Loucy (cell line): Measurements from ENCODE around the gene CREB3L4.

Experiments
- H2AFZ ChIP-seq: fragments of 200-600 bp; sonication (generic); 2 replicates; pipeline ENCODE4 v1.6.0; 2016; ENCODE audit warnings: antibody characterized with exemption, mild to moderate bottlenecking, low read length, moderate library complexity
- H3F3A ChIP-seq: fragments of 200-600 bp; 2 replicates; pipeline ENCODE4 v1.6.0; 2016; ENCODE audit warnings: antibody characterized with exemption, low read depth, mild to moderate bottlenecking
- H3K27me3 ChIP-seq: fragments of 200-600 bp; sonication (generic); 2 replicates; pipeline ENCODE4 v1.6.1; 2014; ENCODE audit warnings: low read length, mild to moderate bottlenecking; ENCODE audit not compliant: insufficient read depth, poor library complexity, severe bottlenecking
- H3K36me3 ChIP-seq: fragments of 200-600 bp; sonication (generic); 2 replicates; pipeline ENCODE4 v1.6.1; 2016; ENCODE audit warnings: low read length; ENCODE audit not compliant: insufficient read depth
- H3K4me1 ChIP-seq: fragments of 200-600 bp; sonication (generic); 2 replicates; pipeline ENCODE4 v1.5.1; 2014; ENCODE audit warnings: low read length, mild to moderate bottlenecking; ENCODE audit not compliant: insufficient read depth, poor library complexity, severe bottlenecking
- H3K4me2 ChIP-seq: fragments of 200-600 bp; sonication (generic); 2 replicates; pipeline ENCODE4 v1.6.0; 2014; ENCODE audit warnings: antibody characterized with exemption, low read length, low read depth, mild to moderate bottlenecking; ENCODE audit not compliant: poor library complexity, severe bottlenecking
- H3K4me3 ChIP-seq: fragments of 200-600 bp; sonication (generic); 2 replicates; pipeline ENCODE4 v1.5.1; 2014; ENCODE audit warnings: low read length, mild to moderate bottlenecking, mixed read lengths; ENCODE audit not compliant: poor library complexity, severe bottlenecking
- H3K79me2 ChIP-seq: fragments of 200-600 bp; sonication (generic); 2 replicates; pipeline ENCODE4 v1.6.1; 2014; ENCODE audit warnings: low read length; ENCODE audit not compliant: insufficient read depth
- H3K9ac ChIP-seq: fragments of 200-600 bp; sonication (generic); 2 replicates; pipeline ENCODE4 v1.6.0; 2014; ENCODE audit warnings: mild to moderate bottlenecking, low read depth, low read length, moderate library complexity; ENCODE audit not compliant: poor library complexity, severe bottlenecking
- H3K9me2 ChIP-seq: fragments of 200-600 bp; sonication (generic); replicated peaks from 2 replicates; pipeline ENCODE4 v1.6.1; 2016; ENCODE audit warnings: low read depth, low read length, mixed read lengths
- H3K9me3 ChIP-seq: fragments of 200-600 bp; sonication (generic); 2 replicates; pipeline ENCODE4 v1.6.1; 2014; ENCODE audit warnings: mild to moderate bottlenecking, antibody characterized with exemption, low read length, low read depth; ENCODE audit not compliant: insufficient read depth
- H4K20me1 ChIP-seq: fragments of 200-600 bp; sonication (generic); 2 replicates; pipeline ENCODE4 v1.6.0; 2014; ENCODE audit warnings: antibody characterized with exemption, low read length, mild to moderate bottlenecking; ENCODE audit not compliant: insufficient read depth, poor library complexity, severe bottlenecking
- EZH2phosphoT487 ChIP-seq: fragments of 200-600 bp; IDR thresholded peaks from 2 replicates; pipeline ENCODE4 v1.6.1; 2018; ENCODE audit warnings: antibody characterized with exemption, mild to moderate bottlenecking, moderate library complexity, borderline replicate concordance
- TF ChIP-seq, protein P1 (sequence below): fragments of 200-600 bp; sonication (generic); conservative IDR thresholded peaks from 2 replicates; pipeline ENCODE4 v1.5.1; 2014; ENCODE audit warnings: mild to moderate bottlenecking, antibody characterized with exemption, low read length

The CREB3L4 gene

DNA sequence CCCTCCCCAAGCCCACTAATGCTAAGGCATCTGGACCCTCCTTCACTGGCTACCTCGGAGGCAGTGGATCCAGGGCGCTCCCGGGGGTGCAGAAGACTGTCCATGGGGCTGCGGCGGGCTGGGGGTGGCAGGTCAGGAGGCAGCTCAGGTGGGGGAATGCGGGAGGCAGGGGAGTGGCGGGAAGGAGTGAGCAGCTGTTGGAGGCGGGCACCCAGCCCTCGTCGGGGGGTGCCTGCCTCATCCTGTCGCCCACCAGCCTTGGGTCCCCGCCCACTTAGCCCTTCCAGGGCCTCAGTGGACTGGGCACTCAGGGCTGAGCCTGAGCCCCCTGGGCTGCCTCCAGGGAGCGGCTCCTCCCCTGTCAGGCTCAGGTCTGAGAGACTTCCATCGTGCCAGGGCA is 34.3 kb upstream of the CREB3L4 start:
- Histone ChIP-seq H2AFZ (no peak overlapping the region), H3F3A (no peaks in the 10 kb centered on the region), H3K79me2 (no peaks in the 10 kb centered on the region), H3K36me3 (peaks cover 35% of the 10 kb centered on the region; the same call in 1 of the 2 replicates), H3K9me3 (no peaks in the 10 kb centered on the region), H3K9me2 (no peaks in the 10 kb centered on the region), H3K27me3 (no peaks in the 10 kb centered on the region), H4K20me1 (no peaks in the 10 kb centered on the region), H3K9ac (no peak overlapping the region), H3K4me3 (no peak overlapping the region), H3K4me2 (no peak overlapping the region), H3K4me1 (no peaks in the 10 kb centered on the region)
- TF ChIP-seq EZH2phosphoT487 = no peak
- TF ChIP-seq, protein P1, sequence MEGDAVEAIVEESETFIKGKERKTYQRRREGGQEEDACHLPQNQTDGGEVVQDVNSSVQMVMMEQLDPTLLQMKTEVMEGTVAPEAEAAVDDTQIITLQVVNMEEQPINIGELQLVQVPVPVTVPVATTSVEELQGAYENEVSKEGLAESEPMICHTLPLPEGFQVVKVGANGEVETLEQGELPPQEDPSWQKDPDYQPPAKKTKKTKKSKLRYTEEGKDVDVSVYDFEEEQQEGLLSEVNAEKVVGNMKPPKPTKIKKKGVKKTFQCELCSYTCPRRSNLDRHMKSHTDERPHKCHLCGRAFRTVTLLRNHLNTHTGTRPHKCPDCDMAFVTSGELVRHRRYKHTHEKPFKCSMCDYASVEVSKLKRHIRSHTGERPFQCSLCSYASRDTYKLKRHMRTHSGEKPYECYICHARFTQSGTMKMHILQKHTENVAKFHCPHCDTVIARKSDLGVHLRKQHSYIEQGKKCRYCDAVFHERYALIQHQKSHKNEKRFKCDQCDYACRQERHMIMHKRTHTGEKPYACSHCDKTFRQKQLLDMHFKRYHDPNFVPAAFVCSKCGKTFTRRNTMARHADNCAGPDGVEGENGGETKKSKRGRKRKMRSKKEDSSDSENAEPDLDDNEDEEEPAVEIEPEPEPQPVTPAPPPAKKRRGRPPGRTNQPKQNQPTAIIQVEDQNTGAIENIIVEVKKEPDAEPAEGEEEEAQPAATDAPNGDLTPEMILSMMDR = no peak

DNA sequence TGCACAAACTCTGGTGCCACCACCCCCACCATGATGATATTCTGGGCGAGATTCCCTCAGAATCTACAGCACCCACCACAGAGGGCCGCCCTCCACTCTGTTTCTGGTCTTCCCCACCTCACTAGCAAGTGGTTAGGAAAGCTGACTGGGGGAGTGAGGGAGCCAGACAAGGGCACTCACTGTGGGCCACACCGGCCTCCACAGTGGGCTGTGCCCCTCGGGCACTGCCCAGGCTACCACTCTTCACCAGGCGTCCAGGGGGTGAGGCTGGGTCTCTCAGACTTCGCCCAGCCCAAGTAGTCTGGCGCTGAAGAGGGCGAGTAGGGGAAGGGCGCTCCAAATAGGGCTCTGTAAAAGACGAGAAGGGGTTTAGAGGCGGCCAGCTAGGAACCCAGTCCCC is 33.7 kb upstream of the CREB3L4 start:
- Histone ChIP-seq H3K4me3 (no peak overlapping the region), H3K9me2 (no peaks in the 10 kb centered on the region), H3K9ac (no peak overlapping the region), H3K9me3 (no peaks in the 10 kb centered on the region), H3K79me2 (no peaks in the 10 kb centered on the region), H3K36me3 (peaks cover 35% of the 10 kb centered on the region; the same call in 1 of the 2 replicates), H4K20me1 (no peaks in the 10 kb centered on the region), H3K27me3 (no peaks in the 10 kb centered on the region), H3K4me1 (no peaks in the 10 kb centered on the region), H2AFZ (no peak overlapping the region), H3K4me2 (no peak overlapping the region), H3F3A (no peaks in the 10 kb centered on the region)
- TF ChIP-seq, protein P1 = no peak
- no peak for TF ChIP-seq EZH2phosphoT487

DNA sequence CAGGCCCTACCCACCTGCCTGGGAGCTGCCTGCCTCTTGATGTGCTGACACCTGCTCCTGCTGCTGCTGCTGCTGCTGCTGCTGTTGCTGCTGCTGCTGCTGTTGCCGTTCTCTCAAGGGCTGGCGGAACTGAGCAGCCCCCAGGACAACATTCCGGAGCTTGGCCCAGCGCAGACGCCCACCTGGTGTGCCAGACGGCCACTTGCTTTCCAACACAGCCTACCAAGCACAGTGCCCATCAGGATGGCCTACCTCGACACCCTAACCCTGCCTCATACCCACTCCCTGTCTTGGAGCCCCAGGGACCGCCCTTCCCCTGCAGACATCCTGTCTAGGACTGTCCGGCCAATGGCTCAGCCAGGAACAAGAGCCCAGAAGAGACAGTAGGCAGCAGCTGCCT is 33.0 kb upstream of the CREB3L4 start:
- no peaks in the 10 kb centered on the region for H3F3A ChIP-seq

DNA sequence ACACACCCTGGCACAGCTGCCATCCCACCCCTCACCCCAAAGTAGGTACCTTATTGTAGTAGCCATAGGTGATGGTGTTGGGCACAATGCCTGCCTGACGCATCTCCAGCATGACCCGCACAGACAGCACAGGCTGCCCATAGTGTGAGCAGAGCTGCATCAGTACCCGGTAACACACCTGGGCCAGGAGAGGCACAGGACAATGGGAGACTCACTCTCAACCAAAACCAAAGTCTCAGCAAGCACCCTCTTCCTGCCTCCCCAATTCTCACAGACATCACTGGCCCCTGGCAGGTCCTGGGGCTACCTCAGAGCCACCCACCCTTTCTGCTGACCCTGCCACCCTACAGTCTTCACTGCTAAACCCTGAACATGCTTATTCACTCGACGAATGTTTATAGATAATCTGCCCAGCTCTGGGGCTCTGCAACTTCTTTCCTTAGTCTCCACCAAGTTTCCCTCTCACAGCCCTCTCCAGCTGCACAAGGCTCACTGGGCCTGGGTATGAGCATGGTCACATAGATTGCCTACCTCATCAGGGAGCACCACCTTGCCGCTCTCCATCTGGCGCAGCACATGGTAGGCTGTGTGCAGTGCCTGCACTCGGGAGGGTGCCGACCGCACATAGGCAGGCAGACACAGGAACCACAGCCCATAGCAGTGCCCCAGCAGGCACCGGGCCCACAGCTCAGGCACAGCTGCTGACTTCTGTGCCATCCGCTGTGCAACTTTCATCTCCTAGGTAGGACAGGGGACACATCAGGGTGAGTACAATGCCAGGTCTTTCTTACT is 31.5 kb upstream of the CREB3L4 start:
- Histone ChIP-seq H3K79me2 (no peaks in the 10 kb centered on the region), H3K9me2 (no peaks in the 10 kb centered on the region), H3K9ac (no peak overlapping the region), H3K9me3 (no peaks in the 10 kb centered on the region), H2AFZ (no peak overlapping the region), H3F3A (no peaks in the 10 kb centered on the region), H3K36me3 (peaks cover 51% of the 10 kb centered on the region; the same call in 1 of the 2 replicates), H3K4me2 (no peak overlapping the region), H3K4me1 (no peaks in the 10 kb centered on the region), H3K4me3 (no peak overlapping the region), H3K27me3 (no peaks in the 10 kb centered on the region), H4K20me1 (no peaks in the 10 kb centered on the region)
- TF ChIP-seq, protein P1 = no peak
- no peak for TF ChIP-seq EZH2phosphoT487

More for the DNA sequence above, 33.0 kb upstream of the CREB3L4 start:
- H3K9me3 ChIP-seq = no peaks in the 10 kb centered on the region
- H3K4me2 ChIP-seq = no peak overlapping the region
- H3K79me2 ChIP-seq = no peaks in the 10 kb centered on the region
- H4K20me1 ChIP-seq = no peaks in the 10 kb centered on the region
- no peaks in the 10 kb centered on the region for H3K27me3 ChIP-seq
- H3K36me3 ChIP-seq = peaks cover 40% of the 10 kb centered on the region; the same call in 1 of the 2 replicates
- no peaks in the 10 kb centered on the region for H3K9me2 ChIP-seq
- no peak overlapping the region for H2AFZ ChIP-seq
- TF ChIP-seq EZH2phosphoT487 = no peak
- H3K9ac ChIP-seq = no peak overlapping the region
- H3K4me3 ChIP-seq = no peak overlapping the region
- no peaks in the 10 kb centered on the region for H3K4me1 ChIP-seq
